Liver (tissue), 9 donors: Measurements from ENCODE around the gene FLNA. TPM values are rescaled to one million over a fixed set of nuclear protein-coding genes. Genes with fewer than 3 reads are reported as not detected.
"Not testable (repeated sequence)": the region's sequence is repeated elsewhere in the genome, so short reads cannot be mapped to it uniquely, and the experiment has no call there.

Source experiments
- DNase-seq: peaks from one replicate; pipeline ENCODE4 v3.0.0-alpha.2; 2017; ENCODE audit warnings: low spot score
- H3K27ac ChIP-seq, 2 donors: one replicate each; pipeline ENCODE4 v1.7.0; 2013; ENCODE audit warnings: inconsistent platforms in 2 of 2, low read length in 2 of 2, control low read depth in 1 of 2, low read depth in 1 of 2, mild to moderate bottlenecking in 1 of 2
- H3K27me3 ChIP-seq, 4 donors: one replicate each; pipeline versions ENCODE4 v1.6.1 to v1.7.0; 2013; ENCODE audit warnings: low read length in 3 of 4, inconsistent platforms in 1 of 4, mild to moderate bottlenecking in 1 of 4, moderate library complexity in 1 of 4; ENCODE audit not compliant: control insufficient read depth in 4 of 4, insufficient read depth in 4 of 4
- H3K36me3 ChIP-seq, 4 donors: one replicate each; pipeline versions ENCODE4 v1.6.1 to v1.7.0; 2013; ENCODE audit warnings: low read length in 3 of 4, mild to moderate bottlenecking in 3 of 4, low read depth in 1 of 4, moderate library complexity in 1 of 4; ENCODE audit not compliant: control insufficient read depth in 4 of 4, insufficient read depth in 3 of 4
- H3K4me1 ChIP-seq, 4 donors: one replicate each; pipeline versions ENCODE4 v1.6.1 to v1.7.0; 2013; ENCODE audit warnings: low read length in 3 of 4, mild to moderate bottlenecking in 3 of 4, moderate library complexity in 1 of 4; ENCODE audit not compliant: control insufficient read depth in 4 of 4, insufficient read depth in 4 of 4
- H3K4me3 ChIP-seq, 3 donors: one replicate each; pipeline versions ENCODE4 v1.6.1 to v1.7.0; 2013; ENCODE audit warnings: low read length in 3 of 3, control low read depth in 1 of 3, low read depth in 1 of 3, mild to moderate bottlenecking in 1 of 3
- H3K9ac ChIP-seq, 2 donors: one replicate each; pipeline ENCODE4 v1.7.0; 2013; ENCODE audit warnings: low read length in 2 of 2, mild to moderate bottlenecking in 2 of 2, moderate library complexity in 2 of 2, control low read depth in 1 of 2, low read depth in 1 of 2
- H3K9me3 ChIP-seq, 4 donors: one replicate each; pipeline versions ENCODE4 v1.6.1 to v1.7.0; 2013; ENCODE audit warnings: low read length in 3 of 4; ENCODE audit not compliant: control insufficient read depth in 4 of 4
- ATF3 ChIP-seq: IDR thresholded peaks from 2 replicates; pipeline ENCODE4 v1.6.1; 2016; ENCODE audit warnings: antibody characterized with exemption
- CTCF ChIP-seq: fragments of 150-350 bp; IDR thresholded peaks from 2 replicates; pipeline ENCODE4 v1.5.1; 2017; ENCODE audit warnings: improper control_type of control experiment, low read depth, low read length; ENCODE audit not compliant: missing input control
- EGR1 ChIP-seq, 2 donors: IDR thresholded peaks; 2 replicates each; pipeline ENCODE4 v1.6.1; 2016 to 2018; ENCODE audit warnings: antibody characterized with exemption in 2 of 2, low read depth in 2 of 2
- FOXA2 ChIP-seq: IDR thresholded peaks from 2 replicates; pipeline ENCODE4 v1.6.1; 2016; ENCODE audit warnings: antibody characterized with exemption
- GABPA ChIP-seq, 2 donors: IDR thresholded peaks in 1 of 2; conservative IDR thresholded peaks in 1 of 2; 2 replicates each; pipeline ENCODE4 v1.6.1; 2016; ENCODE audit warnings: antibody characterized with exemption in 2 of 2, mild to moderate bottlenecking in 1 of 2, moderate library complexity in 1 of 2
- HNF4A ChIP-seq, 2 donors: conservative IDR thresholded peaks; 2 replicates each; pipeline ENCODE4 v1.6.1; 2016; ENCODE audit warnings: antibody characterized with exemption in 2 of 2, mild to moderate bottlenecking in 2 of 2
- JUND ChIP-seq, 2 donors: IDR thresholded peaks; 2 replicates each; pipeline ENCODE4 v1.6.1; 2016; ENCODE audit warnings: antibody characterized with exemption in 2 of 2
- MAX ChIP-seq: IDR thresholded peaks from 2 replicates; pipeline ENCODE4 v1.6.1; 2016; ENCODE audit warnings: antibody characterized with exemption
- NR2F2 ChIP-seq: IDR thresholded peaks from 2 replicates; pipeline ENCODE4 v1.6.1; 2016; ENCODE audit warnings: antibody characterized with exemption
- RAD21 ChIP-seq, 2 donors: IDR thresholded peaks; 2 replicates each; pipeline ENCODE4 v1.6.1; 2016; ENCODE audit warnings: antibody characterized with exemption in 2 of 2, mild to moderate bottlenecking in 2 of 2
- REST ChIP-seq: IDR thresholded peaks from 2 replicates; pipeline ENCODE4 v1.6.1; 2016; ENCODE audit warnings: antibody characterized with exemption, mild to moderate bottlenecking
- TAF1 ChIP-seq: conservative IDR thresholded peaks from 2 replicates; pipeline ENCODE4 v1.6.1; 2016; ENCODE audit warnings: antibody characterized with exemption, mild to moderate bottlenecking
- YY1 ChIP-seq: IDR thresholded peaks from 2 replicates; pipeline ENCODE4 v1.6.1; 2016; ENCODE audit warnings: antibody characterized with exemption, mild to moderate bottlenecking
- WGBS: extraction: QIAGEN DNeasy Blood & Tissue Kit; methylation state at CpG from one replicate; pipeline ENCODE4 v1.1.7; 2013; 5-methylcytosine and 5-hydroxymethylcytosine counted together
- polyA plus RNA-seq, 2 donors: library from polyadenylated mRNA; stranded (reverse) in 1 of 2; unstranded in 1 of 2; fragments of 200-250 nt in 1 of 2; fragments of >200 nt in 1 of 2; fragmentation: Nextera tagmentation in 1 of 2; extraction: Ambion mirVana in 1 of 2; gene quantifications; one replicate each; pipeline versions ENCODE4 v1.2.1 to v1.2.3, GENCODE V29; 2013 to 2015
- total RNA-seq, 2 donors: library from RNA; depleted of rRNA; stranded (reverse); fragments of >200 nt; gene quantifications; one replicate each; pipeline ENCODE4 v1.2.3, GENCODE V29; 2014
- donor health status: healthy.
- donor health status: healthy.
- donor health status: healthy.
- donor health status: healthy.
- donor health status: healthy.

Gene FLNA
- total and polyA plus RNA-seq, 4 donors: 23.4 to 152 (median 118) TPM

- TF ChIP-seq RAD21 (IDR thresholded peaks at IDR 0.05) (no peak), TAF1 (no peak), JUND (IDR thresholded peaks at IDR 0.05) (no peak), REST (no peak), NR2F2 (no peak), GABPA (IDR thresholded peaks at IDR 0.05 in 1 of 2, conservative IDR thresholded peaks at IDR 0.05 in 1 of 2) (no peak), ATF3 (no peak), HNF4A (conservative IDR thresholded peaks at IDR 0.05) (no peak), FOXA2 (no peak), MAX (no peak), EGR1 (IDR thresholded peaks at IDR 0.05; ENCODE audit: low read depth in 2 of 2) (no peak), YY1 (no peak), CTCF (no peak)
- no peak for DNase-seq
- H3K9me3 ChIP-seq: no peaks in the 10 kb centered on the region
- peaks cover 0 to 5% (median 1%) of the 10 kb centered on the region in 4 donors for H3K36me3 ChIP-seq
- no peaks in the 10 kb centered on the region for H3K27me3 ChIP-seq
- 77% methylated on average over 7 of the region's 7 CpGs for WGBS
- H3K27ac ChIP-seq: no peak overlapping the region
- H3K9ac ChIP-seq: no peak overlapping the region
- no peak overlapping the region for H3K4me3 ChIP-seq
- peaks cover 0 to 14% (median 4%) of the 10 kb centered on the region in 4 donors for H3K4me1 ChIP-seq
These were observed 26.3 kb downstream of the FLNA start for GRCh38 chrX:154348114-154348531.

GRCh38 chrX:154343620-154344019 lies 30.8 kb downstream of the FLNA start:
- not testable (repeated sequence) for H3K27ac ChIP-seq, DNase-seq, H3K9me3 ChIP-seq, H3K4me3 ChIP-seq, H3K4me1 ChIP-seq, H3K36me3 ChIP-seq, H3K9ac ChIP-seq, H3K27me3 ChIP-seq
- no CpG with 5 or more reads among the region's 20 CpGs for WGBS

GRCh38 chrX:154343063-154343462 lies 31.4 kb downstream of the FLNA start:
- not testable (repeated sequence) for H3K36me3 ChIP-seq, DNase-seq, H3K27ac ChIP-seq, H3K27me3 ChIP-seq, H3K4me1 ChIP-seq, H3K9me3 ChIP-seq, H3K4me3 ChIP-seq, H3K9ac ChIP-seq
- WGBS: no CpG with 5 or more reads among the region's 16 CpGs

- DNase-seq, H3K27ac ChIP-seq, H3K36me3 ChIP-seq, H3K27me3 ChIP-seq, H3K9me3 ChIP-seq, H3K4me1 ChIP-seq, H3K4me3 ChIP-seq, H3K9ac ChIP-seq: not testable (repeated sequence)
- WGBS: 0% methylated on average over 7 of the region's 115 CpGs
These were observed 32.8 kb downstream of the FLNA start for GRCh38 chrX:154341399-154342298.
